ENCODE data around the gene RPLP2. TPM values are rescaled to one million over a fixed set of nuclear protein-coding genes. Genes with fewer than 3 reads are reported as not detected.

The RPLP2 gene
- total and polyA plus RNA-seq, 8 donors, result 761 to 1,687 (median 1,137) TPM

DNA sequence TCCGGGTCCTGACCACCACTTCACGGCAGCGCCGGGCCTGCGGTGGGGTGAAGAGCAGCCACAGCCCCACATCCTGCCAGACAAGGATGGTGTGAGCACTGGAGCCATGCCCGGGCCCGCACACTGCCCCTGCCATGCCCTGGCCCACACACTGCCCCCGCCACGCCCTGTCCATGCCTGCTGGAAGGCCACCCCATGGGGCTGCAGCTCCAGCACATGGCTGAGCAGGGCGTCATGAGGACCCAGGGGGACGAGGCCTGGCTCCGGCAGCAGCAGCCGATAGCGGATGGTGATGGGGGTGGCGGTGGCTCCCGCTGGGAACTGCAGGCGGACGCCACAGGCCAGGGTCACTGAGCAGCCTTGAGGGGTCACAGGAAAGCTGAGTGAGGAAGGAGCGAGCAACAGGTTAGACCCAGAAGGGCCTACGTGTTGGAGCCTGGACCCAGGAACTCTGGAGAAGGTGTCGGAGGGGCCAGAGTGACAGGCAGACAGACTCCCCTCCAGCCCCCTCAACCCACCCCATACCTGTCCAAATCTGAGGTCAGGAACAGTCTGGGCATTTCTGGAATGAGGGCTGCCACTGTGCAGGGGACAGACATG lies 7.6 kb upstream of the RPLP2 start:
- Histone ChIP-seq H3K27me3 (no peaks in the 10 kb centered on the region), H3K4me1 (peaks cover 3 to 12% (median 8%) of the 10 kb centered on the region in 3 donors), H3K4me3 (no peak overlapping the region), H3K9me3 (no peaks in the 10 kb centered on the region), H3K27ac (no peak overlapping the region), H3K36me3 (no peaks in the 10 kb centered on the region)
- DNase-seq (peak in 3 of 6 donors; percentile 51 to 81 (median 57)), ATAC-seq (no peak), FAIRE-seq (no peak)
- 97 to 99% methylated on average over 19 to 21 of the region's 21 CpGs for WGBS, 2 donors
- TF ChIP-seq, protein P1, sequence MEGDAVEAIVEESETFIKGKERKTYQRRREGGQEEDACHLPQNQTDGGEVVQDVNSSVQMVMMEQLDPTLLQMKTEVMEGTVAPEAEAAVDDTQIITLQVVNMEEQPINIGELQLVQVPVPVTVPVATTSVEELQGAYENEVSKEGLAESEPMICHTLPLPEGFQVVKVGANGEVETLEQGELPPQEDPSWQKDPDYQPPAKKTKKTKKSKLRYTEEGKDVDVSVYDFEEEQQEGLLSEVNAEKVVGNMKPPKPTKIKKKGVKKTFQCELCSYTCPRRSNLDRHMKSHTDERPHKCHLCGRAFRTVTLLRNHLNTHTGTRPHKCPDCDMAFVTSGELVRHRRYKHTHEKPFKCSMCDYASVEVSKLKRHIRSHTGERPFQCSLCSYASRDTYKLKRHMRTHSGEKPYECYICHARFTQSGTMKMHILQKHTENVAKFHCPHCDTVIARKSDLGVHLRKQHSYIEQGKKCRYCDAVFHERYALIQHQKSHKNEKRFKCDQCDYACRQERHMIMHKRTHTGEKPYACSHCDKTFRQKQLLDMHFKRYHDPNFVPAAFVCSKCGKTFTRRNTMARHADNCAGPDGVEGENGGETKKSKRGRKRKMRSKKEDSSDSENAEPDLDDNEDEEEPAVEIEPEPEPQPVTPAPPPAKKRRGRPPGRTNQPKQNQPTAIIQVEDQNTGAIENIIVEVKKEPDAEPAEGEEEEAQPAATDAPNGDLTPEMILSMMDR (IDR thresholded peaks at IDR 0.05), result no peak
- intact Hi-C loops (cut with DNase I), result no loop called here

GRCh38 chr11:802693-803466 lies 6.9 kb upstream of the RPLP2 start:
- H3K27me3 ChIP-seq, result no peaks in the 10 kb centered on the region
- intact Hi-C loops (cut with DNase I), result no loop called here
- no peaks in the 10 kb centered on the region for H3K36me3 ChIP-seq
- no peak overlapping the region for H3K27ac ChIP-seq
- no peaks in the 10 kb centered on the region for H3K9me3 ChIP-seq
- FAIRE-seq (no peak), ATAC-seq (no peak), DNase-seq (peak in 3 of 6 donors; percentile 51 to 80 (median 56))
- TF ChIP-seq, protein P1 (IDR thresholded peaks at IDR 0.05), result no peak
- 89 to 90% methylated on average over 28 of the region's 28 CpGs for WGBS, 2 donors
- H3K4me3 ChIP-seq, result no peak overlapping the region
- peaks cover 3 to 11% (median 8%) of the 10 kb centered on the region in 3 donors for H3K4me1 ChIP-seq

DNA sequence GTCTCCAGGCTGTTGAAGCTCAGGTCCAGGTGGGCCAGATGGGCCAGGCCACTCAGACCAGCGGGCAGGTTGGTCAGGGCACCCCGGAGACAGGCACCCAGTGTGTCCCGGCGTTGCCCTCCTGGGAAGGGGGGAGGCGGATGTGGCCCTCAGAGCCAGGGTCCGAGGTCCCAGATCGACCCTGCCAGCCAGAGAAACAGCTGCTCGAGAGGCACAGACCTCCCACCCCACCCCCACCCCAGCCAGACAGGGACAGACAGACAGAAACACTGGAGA lies 6.4 kb upstream of the RPLP2 start:
- H3K4me3 ChIP-seq, result no peak overlapping the region
- intact Hi-C loops (cut with DNase I), result no loop called here
- H3K4me1 ChIP-seq, result peaks cover 5 to 13% (median 10%) of the 10 kb centered on the region in 3 donors
- no peaks in the 10 kb centered on the region for H3K27me3 ChIP-seq
- FAIRE-seq, result no peak
- H3K36me3 ChIP-seq, result no peaks in the 10 kb centered on the region
- ATAC-seq, result no peak
- DNase-seq, result peak in 1 of 6 donors; percentile 54
- TF ChIP-seq, protein P1 (IDR thresholded peaks at IDR 0.05), result no peak
- no peak overlapping the region for H3K27ac ChIP-seq
- whole genome bisulfite sequencing, 2 donors, result 53 to 66% methylated on average over 7 to 8 of the region's 8 CpGs
- H3K9me3 ChIP-seq, result no peaks in the 10 kb centered on the region

GRCh38 chr11:803770-804598 lies 5.8 kb upstream of the RPLP2 start:
- Histone ChIP-seq H3K27me3 (no peaks in the 10 kb centered on the region), H3K4me1 (peaks cover 7 to 16% (median 12%) of the 10 kb centered on the region in 3 donors), H3K9me3 (no peaks in the 10 kb centered on the region), H3K4me3 (peak overlapping the region in 2 of 4 donors; percentile 55 to 62), H3K36me3 (no peaks in the 10 kb centered on the region), H3K27ac (no peak overlapping the region)
- FAIRE-seq (no peak), DNase-seq (peak in 3 of 6 donors; percentile 49 to 82 (median 60)), ATAC-seq (no peak)
- TF ChIP-seq, protein P1 (IDR thresholded peaks at IDR 0.05), result no peak
- intact Hi-C loops (cut with DNase I), result no loop called here
- 64 to 70% methylated on average over 24 to 26 of the region's 26 CpGs for WGBS, 2 donors

All from pancreas (tissue), 10 donors.